Omental fat pad (tissue), 4 donors: Measurements from ENCODE around the gene SMC4. TPM values are rescaled to one million over a fixed set of nuclear protein-coding genes. Genes with fewer than 3 reads are reported as not detected.
"Not testable (repeated sequence)": the region's sequence is repeated elsewhere in the genome, so short reads cannot be mapped to it uniquely, and the experiment has no call there.

ENCODE experiments used
- ATAC-seq: fragments of 150-250 bp; one replicate; pipeline ENCODE4 v1.9.1; 2016; ENCODE audit warnings: mild to moderate bottlenecking, moderate library complexity; ENCODE audit not compliant: low FRiP score
- DNase-seq: peaks from one replicate; pipeline ENCODE4 v3.0.0-alpha.2; 2019; ENCODE audit warnings: low spot score
- CTCF ChIP-seq, 3 donors: fragments of 450-650 bp; IDR thresholded peaks; one replicate each; pipeline ENCODE4 v1.5.1; 2016 to 2017; ENCODE audit warnings: antibody characterized with exemption in 3 of 3, mild to moderate bottlenecking in 3 of 3, moderate library complexity in 2 of 3
- total RNA-seq, 4 donors: library from RNA; depleted of rRNA; stranded (reverse); fragments of >200 nt; gene quantifications; one replicate each; pipeline ENCODE4 v1.1.0, GENCODE V29; 2016

SMC4 gene
- 10 to 100 TPM; 12.7 to 33.1 (median 16.7) TPM for total RNA-seq

GRCh38 chr3:160399125-160400029, at the start of gene SMC4, which contains the start of gene IFT80:
Gene SMC4 (plus strand): TSS chr3:160399650. CDS start chr3:160400827, 1,177 bp downstream.
Gene IFT80 (minus strand): TSS chr3:160399225. CDS start chr3:160384600, 14,625 bp downstream.
- no peak for TF ChIP-seq CTCF (IDR thresholded peaks at IDR 0.05)
- ATAC-seq (peak; percentile 98), DNase-seq (peak; percentile 88)

- TF ChIP-seq CTCF (IDR thresholded peaks at IDR 0.05), result no peak
- ATAC-seq (no peak), DNase-seq (no peak)
These were observed 43.6 kb upstream of the SMC4 start for GRCh38 chr3:160355826-160356225.

- not testable (repeated sequence) for ATAC-seq
These were observed 36.6 kb upstream of the SMC4 start for GRCh38 chr3:160362896-160363295.

GRCh38 chr3:160365869-160366522, 33.5 kb upstream of the SMC4 start:
- DNase-seq, result no peak
- no peak for TF ChIP-seq CTCF (IDR thresholded peaks at IDR 0.05)
- no peak for ATAC-seq

More at GRCh38 chr3:160362896-160363295, 36.6 kb upstream of the SMC4 start:
- not testable (repeated sequence) for DNase-seq

GRCh38 chr3:160368804-160369203, 30.6 kb upstream of the SMC4 start:
- DNase-seq, result no peak
- no peak for ATAC-seq
- TF ChIP-seq CTCF (IDR thresholded peaks at IDR 0.05), result no peak

- no peak for ATAC-seq
- TF ChIP-seq CTCF (IDR thresholded peaks at IDR 0.05), result no peak
These were observed 29.7 kb upstream of the SMC4 start for GRCh38 chr3:160369784-160370183.

GRCh38 chr3:160370987-160371857, 28.2 kb upstream of the SMC4 start:
- no peak for TF ChIP-seq CTCF (IDR thresholded peaks at IDR 0.05)
- no peak for ATAC-seq
- DNase-seq, result no peak

More at GRCh38 chr3:160369784-160370183, 29.7 kb upstream of the SMC4 start:
- no peak for DNase-seq
